ENCODE results near the gene NDC80. TPM values are rescaled to one million over a fixed set of nuclear protein-coding genes. Genes with fewer than 3 reads are reported as not detected.

NDC80 gene
- total and polyA plus RNA-seq, 9 of the 15 experiments (the other 6 are each of a cell fraction or from before 2014, with no cell fraction given) = 65.2 to 97.9 (median 83.3) TPM

- TF ChIP-seq EZH2 (IDR thresholded peaks at IDR 0.05; ENCODE audit: borderline replicate concordance, low read depth, low read length) (no peak), ZNF217 (CRISPR knock-in tag; IDR thresholded peaks at IDR 0.05) (no peak), ZBTB12 (CRISPR knock-in tag; IDR thresholded peaks at IDR 0.05) (peak; percentile 100), MTF1 (CRISPR knock-in tag; IDR thresholded peaks at IDR 0.05; ENCODE audit: borderline replicate concordance) (no peak), FOXP1 (CRISPR knock-in tag; IDR thresholded peaks at IDR 0.05) (peak; percentile 73; the same call in 1 of the 2 replicates), CLOCK (CRISPR knock-in tag; IDR thresholded peaks at IDR 0.05; ENCODE audit: borderline replicate concordance) (no peak), HOMEZ (CRISPR knock-in tag; IDR thresholded peaks at IDR 0.05) (no peak), RBFOX2 (IDR thresholded peaks at IDR 0.05; ENCODE audit: low read depth, low read length) (peak; percentile 97), ZNF23 (CRISPR knock-in tag; IDR thresholded peaks at IDR 0.05) (no peak), SRSF7 (optimal IDR thresholded peaks at IDR 0.05; ENCODE audit: low read depth, low read length) (no peak), MAFG (tag; conservative IDR thresholded peaks at IDR 0.05) (no peak), NCOA4 (IDR thresholded peaks at IDR 0.05; ENCODE audit: partially characterized antibody) (no peak), SAFB2 (IDR thresholded peaks at IDR 0.05; ENCODE audit: borderline replicate concordance, low read depth, low read length, severe bottlenecking) (no peak), ELF2 (CRISPR knock-in tag; IDR thresholded peaks at IDR 0.05) (peak; percentile 82; the same call in 1 of the 2 replicates), SMAD4 (CRISPR knock-in tag; conservative IDR thresholded peaks at IDR 0.05) (peak; percentile 69), BACH1 (tag; IDR thresholded peaks at IDR 0.05) (no peak; the same call in 1 of the 2 replicates), USF1 (CRISPR knock-in tag; IDR thresholded peaks at IDR 0.05) (peak; percentile 39; the same call in 1 of the 2 replicates), YBX1 (IDR thresholded peaks at IDR 0.05) (no peak)
Measured at GRCh38 chr18:2571200-2572170, at the start of gene NDC80, which contains the start of gene METTL4 (continued).

Measured in K562 (cell line).